SK-N-MC (cell line): ENCODE data around the gene SLC5A1.

Experiments used
- EZH2 ChIP-seq: fragments of 200-600 bp; sonication (generic); IDR thresholded peaks from one replicate; pipeline ENCODE4 v1.6.1; 2017; ENCODE audit warnings: antibody characterized with exemption
- POLR2AphosphoS5 ChIP-seq: IDR thresholded peaks from 2 replicates; pipeline ENCODE4 v1.6.1; 2012; ENCODE audit warnings: mild to moderate bottlenecking, low read depth, low read length, borderline replicate concordance

DNA sequence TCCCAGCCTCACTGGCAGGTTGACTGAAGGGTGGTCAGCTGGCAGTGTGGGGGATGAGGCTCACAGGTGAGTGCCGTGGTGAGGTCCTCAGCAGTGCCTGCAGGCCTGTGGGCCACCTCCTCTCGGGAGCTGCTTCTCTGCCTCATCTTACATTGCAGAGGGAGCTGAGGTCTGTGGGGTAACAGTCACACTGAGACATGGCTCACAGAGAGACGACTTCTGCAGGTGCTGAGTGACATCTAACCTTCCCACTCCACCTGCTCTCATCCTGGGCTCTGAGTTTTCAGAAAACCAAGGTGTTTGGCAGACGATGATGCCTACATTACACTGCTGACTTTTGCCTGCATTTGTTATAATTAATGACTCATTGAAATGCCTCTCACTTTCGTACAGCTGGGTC, 8.8 kb upstream of the SLC5A1 start:
- TF ChIP-seq EZH2 (no peak), POLR2AphosphoS5 (no peak)
